ENCODE data around the gene HAL. TPM values are rescaled to one million over a fixed set of nuclear protein-coding genes. Genes with fewer than 3 reads are reported as not detected.

Gene HAL
- total and polyA plus RNA-seq, 10 of the 15 experiments (the other 5 are each of a cell fraction or from before 2014, with no cell fraction given): 0.04 to 0.45 (median 0.13) TPM; not detected in 1

DNA sequence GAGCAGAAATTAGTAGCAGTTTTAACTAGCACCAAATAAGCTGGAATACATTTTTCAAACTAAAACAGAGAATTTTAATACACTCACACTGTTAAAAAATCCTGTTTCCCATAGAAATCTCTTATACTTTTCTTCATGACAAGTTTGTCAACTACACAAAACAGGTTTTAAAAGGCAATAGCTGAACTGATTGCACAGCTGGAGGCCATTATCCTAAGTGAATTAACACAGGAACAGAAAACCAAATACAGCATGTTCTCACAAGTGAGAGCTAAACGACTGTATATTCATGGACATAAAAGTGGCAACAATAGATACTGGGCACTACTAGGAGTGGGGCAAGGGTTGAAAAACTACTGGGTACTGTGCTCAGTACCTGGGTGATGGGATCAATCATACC lies 11.6 kb upstream of the HAL start:
- H2AFZ ChIP-seq (ENCODE audit: control insufficient read depth, low read depth, low read length): no peak overlapping the region
- H3K4me3 ChIP-seq: no peak overlapping the region
- no peaks in the 10 kb centered on the region for H3K27me3 ChIP-seq (replicated peaks in 1 of 2; ENCODE audit: control insufficient read depth in 2 of 2, insufficient read depth in 2 of 2, low read length in 1 of 2)
- no peaks in the 10 kb centered on the region for H4K20me1 ChIP-seq (ENCODE audit: control insufficient read depth, insufficient read depth)
- FAIRE-seq (peak; percentile 79), ATAC-seq (no peak), DNase-seq (ENCODE audit: low read depth, low spot score) (no peak)
- in situ Hi-C loops (cut with MboI): no loop called here
- SMC1A ChIA-PET (ENCODE audit: uncharacterized antibody, unreplicated experiment): interaction anchor here (0.8 to 2.3 kb wide), 3 partner anchors 9 to 21 kb away, joined by 3 to 9 read pairs (median 3); no protein-coding TSS in a partner anchor
- RAD21 ChIA-PET (ENCODE audit: unreplicated experiment): interaction anchor here (0.7 kb wide), 1 partner anchor 511 kb away, joined by 3 read pairs; no protein-coding TSS in a partner anchor
- POLR2A ChIA-PET: no interaction called here
- TF ChIP-seq YBX1 (IDR thresholded peaks at IDR 0.05): no peak
- no peak for TF ChIP-seq TCF12 (IDR thresholded peaks at IDR 0.05; ENCODE audit: low read depth, low read length)
- TF ChIP-seq SREBF2 (IDR thresholded peaks at IDR 0.05; ENCODE audit: low read length): no peak
- TF ChIP-seq, protein P1, sequence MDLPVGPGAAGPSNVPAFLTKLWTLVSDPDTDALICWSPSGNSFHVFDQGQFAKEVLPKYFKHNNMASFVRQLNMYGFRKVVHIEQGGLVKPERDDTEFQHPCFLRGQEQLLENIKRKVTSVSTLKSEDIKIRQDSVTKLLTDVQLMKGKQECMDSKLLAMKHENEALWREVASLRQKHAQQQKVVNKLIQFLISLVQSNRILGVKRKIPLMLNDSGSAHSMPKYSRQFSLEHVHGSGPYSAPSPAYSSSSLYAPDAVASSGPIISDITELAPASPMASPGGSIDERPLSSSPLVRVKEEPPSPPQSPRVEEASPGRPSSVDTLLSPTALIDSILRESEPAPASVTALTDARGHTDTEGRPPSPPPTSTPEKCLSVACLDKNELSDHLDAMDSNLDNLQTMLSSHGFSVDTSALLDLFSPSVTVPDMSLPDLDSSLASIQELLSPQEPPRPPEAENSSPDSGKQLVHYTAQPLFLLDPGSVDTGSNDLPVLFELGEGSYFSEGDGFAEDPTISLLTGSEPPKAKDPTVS (IDR thresholded peaks at IDR 0.05; ENCODE audit: low read depth, low read length): no peak
- no peak for TF ChIP-seq EED (IDR thresholded peaks at IDR 0.05; ENCODE audit: low read depth)
- TF ChIP-seq, protein P2, sequence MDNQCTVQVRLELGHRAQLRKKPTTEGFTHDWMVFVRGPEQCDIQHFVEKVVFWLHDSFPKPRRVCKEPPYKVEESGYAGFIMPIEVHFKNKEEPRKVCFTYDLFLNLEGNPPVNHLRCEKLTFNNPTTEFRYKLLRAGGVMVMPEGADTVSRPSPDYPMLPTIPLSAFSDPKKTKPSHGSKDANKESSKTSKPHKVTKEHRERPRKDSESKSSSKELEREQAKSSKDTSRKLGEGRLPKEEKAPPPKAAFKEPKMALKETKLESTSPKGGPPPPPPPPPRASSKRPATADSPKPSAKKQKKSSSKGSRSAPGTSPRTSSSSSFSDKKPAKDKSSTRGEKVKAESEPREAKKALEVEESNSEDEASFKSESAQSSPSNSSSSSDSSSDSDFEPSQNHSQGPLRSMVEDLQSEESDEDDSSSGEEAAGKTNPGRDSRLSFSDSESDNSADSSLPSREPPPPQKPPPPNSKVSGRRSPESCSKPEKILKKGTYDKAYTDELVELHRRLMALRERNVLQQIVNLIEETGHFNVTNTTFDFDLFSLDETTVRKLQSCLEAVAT (IDR thresholded peaks at IDR 0.05): no peak
- no peak for TF ChIP-seq JUNB (IDR thresholded peaks at IDR 0.05)
- TF ChIP-seq PAX5 (IDR thresholded peaks at IDR 0.05; ENCODE audit: borderline replicate concordance, low read depth, low read length): no peak
- TF ChIP-seq RCOR1 (conservative IDR thresholded peaks at IDR 0.05; ENCODE audit: low read depth, low read length): no peak
- intact Hi-C loops (cut with micrococcal nuclease; ENCODE audit: unreplicated experiment): no loop called here
- CTCF ChIA-PET: interaction anchor here (1.0 to 1.3 kb wide), 2 partner anchors 9 to 207 kb away, joined by 5 to 6 read pairs; no protein-coding TSS in a partner anchor
- no peak overlapping the region for H3K27ac ChIP-seq (ENCODE audit: control insufficient read depth, insufficient read depth)
- WGBS (ENCODE audit: insufficient coverage, insufficient replicate concordance, low lambda C conversion rate, missing lambda C conversion rate): 38% methylated on average over 1 of the region's 1 CpG
- no peaks in the 10 kb centered on the region for H3K79me2 ChIP-seq (ENCODE audit: control insufficient read depth, insufficient read depth, low read length)
- peaks cover 7 to 10% of the 10 kb centered on the region in 2 experiments for H3K36me3 ChIP-seq (ENCODE audit: control insufficient read depth in 2 of 2, insufficient read depth in 2 of 2, low read length in 1 of 2)
- H3K4me2 ChIP-seq (ENCODE audit: control insufficient read depth, insufficient read depth): no peak overlapping the region
- no peaks in the 10 kb centered on the region for H3K9me3 ChIP-seq (replicated peaks; ENCODE audit: control insufficient read depth, insufficient read depth, low read length)
- H3K4me1 ChIP-seq (ENCODE audit: control insufficient read depth, insufficient read depth, low read length): no peaks in the 10 kb centered on the region
- H3K9ac ChIP-seq (ENCODE audit: control insufficient read depth, insufficient read depth, low read length): no peak overlapping the region
- no TSS peak for BruUV-seq (replicated peaks)

Measured in GM12878 (cell line).